ENCODE results near the gene SYNDIG1. TPM values are rescaled to one million over a fixed set of nuclear protein-coding genes. Genes with fewer than 3 reads are reported as not detected.

SYNDIG1 gene
- total RNA-seq, 6 experiments from 2014 or later, result not detected

GRCh38 chr20:24465730-24466129, 3.7 kb upstream of the SYNDIG1 start:
- Histone ChIP-seq H3K36me3 (no peaks in the 10 kb centered on the region), H3K27me3 (peaks cover 3 to 14% of the 10 kb centered on the region in 2 donors), H3K9me3 (no peaks in the 10 kb centered on the region), H3K4me1 (peaks cover 0 to 12% (median 0%) of the 10 kb centered on the region in 4 donors), H3K4me3 (no peak overlapping the region), H3K27ac (no peak overlapping the region)
- ATAC-seq (no peak), DNase-seq (no peak)
- intact Hi-C loops (cut with DNase I), result no loop called here
- TF ChIP-seq POLR2A (IDR thresholded peaks at IDR 0.05) (no peak), CTCF (IDR thresholded peaks at IDR 0.05) (no peak)
- 33% methylated on average over 1 of the region's 3 CpGs for WGBS (ENCODE audit: insufficient coverage, low coverage, low lambda C conversion rate, missing lambda C conversion rate)

GRCh38 chr20:24468401-24469115, 871 bp upstream of the SYNDIG1 start:
- intact Hi-C loops (cut with DNase I), result no loop called here
- Histone ChIP-seq H3K27me3 (peaks cover 3 to 14% of the 10 kb centered on the region in 2 donors), H3K4me1 (peaks cover 0 to 12% (median 0%) of the 10 kb centered on the region in 4 donors), H3K9me3 (no peaks in the 10 kb centered on the region), H3K27ac (no peak overlapping the region), H3K36me3 (no peaks in the 10 kb centered on the region), H3K4me3 (no peak overlapping the region)
- TF ChIP-seq POLR2A (IDR thresholded peaks at IDR 0.05) (no peak), CTCF (IDR thresholded peaks at IDR 0.05) (no peak)
- DNase-seq (no peak), ATAC-seq (no peak)
- 32% methylated on average over 22 of the region's 23 CpGs for WGBS (ENCODE audit: insufficient coverage, low coverage, low lambda C conversion rate, missing lambda C conversion rate)

- WGBS (ENCODE audit: insufficient coverage, low coverage, low lambda C conversion rate, missing lambda C conversion rate), result 0% methylated on average over 6 of the region's 62 CpGs
- Histone ChIP-seq H3K4me3 (no peak overlapping the region), H3K36me3 (no peaks in the 10 kb centered on the region), H3K27me3 (peaks cover 3 to 23% of the 10 kb centered on the region in 2 donors), H3K27ac (no peak overlapping the region), H3K9me3 (no peaks in the 10 kb centered on the region), H3K4me1 (peaks cover 0 to 12% (median 0%) of the 10 kb centered on the region in 4 donors)
- intact Hi-C loops (cut with DNase I), result no loop called here
- TF ChIP-seq CTCF (IDR thresholded peaks at IDR 0.05) (no peak), POLR2A (IDR thresholded peaks at IDR 0.05) (no peak)
- peak in 1 of 4 donors; percentile 37 for ATAC-seq
- no peak for DNase-seq
These were observed 691 bp downstream of the SYNDIG1 start for GRCh38 chr20:24469894-24470745.

GRCh38 chr20:24470746-24471582, 1.5 kb downstream of the SYNDIG1 start:
- Histone ChIP-seq H3K4me3 (no peak overlapping the region), H3K27me3 (peaks cover 3 to 23% of the 10 kb centered on the region in 2 donors)
- no peak for TF ChIP-seq CTCF (IDR thresholded peaks at IDR 0.05)
- TF ChIP-seq POLR2A (IDR thresholded peaks at IDR 0.05), result no peak

More at GRCh38 chr20:24470746-24471582, 1.5 kb downstream of the SYNDIG1 start:
- Histone ChIP-seq H3K9me3 (no peaks in the 10 kb centered on the region), H3K36me3 (no peaks in the 10 kb centered on the region), H3K27ac (no peak overlapping the region), H3K4me1 (peaks cover 0 to 12% (median 0%) of the 10 kb centered on the region in 4 donors)
- intact Hi-C loops (cut with DNase I), result no loop called here
- DNase-seq (no peak), ATAC-seq (no peak)
- under 1% methylated on average over 37 of the region's 56 CpGs for WGBS (ENCODE audit: insufficient coverage, low coverage, low lambda C conversion rate, missing lambda C conversion rate)
